BE2C (cell line): Measurements from ENCODE around the gene SSU72. TPM values are rescaled to one million over a fixed set of nuclear protein-coding genes. Genes with fewer than 3 reads are reported as not detected.

Experiments used
- DNase-seq: peaks from one replicate; pipeline ENCODE4 v3.0.0-alpha.2; 2020
- H3K27me3 ChIP-seq: fragments of 250-450 bp; sonication (Bioruptor Pico); 2 replicates; pipeline ENCODE4 v1.5.1; 2020; ENCODE audit warnings: mild to moderate bottlenecking
- H3K36me3 ChIP-seq: fragments of 250-450 bp; sonication (Bioruptor Pico); 2 replicates; pipeline ENCODE4 v1.5.1; 2020; ENCODE audit warnings: mild to moderate bottlenecking
- H3K4me1 ChIP-seq: fragments of 250-450 bp; sonication (Bioruptor Pico); 2 replicates; pipeline ENCODE4 v1.5.1; 2020
- H3K4me3 ChIP-seq: 2 replicates; pipeline ENCODE4 v1.5.1; 2011; ENCODE audit warnings: low read depth, low read length
- H3K9me3 ChIP-seq: fragments of 250-450 bp; sonication (Bioruptor Pico); 2 replicates; pipeline ENCODE4 v1.5.1; 2020
- CTCF ChIP-seq: IDR thresholded peaks from 2 replicates; pipeline ENCODE4 v1.5.1; 2012; ENCODE audit warnings: mild to moderate bottlenecking, low read depth, low read length
- polyA plus RNA-seq: library from polyadenylated mRNA; unstranded; fragments of >200 nt; gene quantifications from one replicate; pipeline ENCODE4 v1.2.1, GENCODE V29; 2012; ENCODE audit warnings: low read depth, missing spikeins; ENCODE audit not compliant: insufficient read length, insufficient read depth

SSU72 gene
- 249 TPM for polyA plus RNA-seq

GRCh38 chr1:1574721-1575537, at the start of gene SSU72:
Gene SSU72 (minus strand): TSS chr1:1574863. CDS start chr1:1574557, 306 bp downstream.
- H3K27me3 ChIP-seq, result peaks cover 16% of the 10 kb centered on the region
- peak within 1 kb of the TSS; percentile 99 for H3K4me3 ChIP-seq
- H3K36me3 ChIP-seq, result peaks cover 13% of the 10 kb centered on the region
- DNase-seq, result peak; percentile 96
- TF ChIP-seq CTCF, result no peak
- no peaks in the 10 kb centered on the region for H3K9me3 ChIP-seq
- peaks cover 5% of the 10 kb centered on the region; the same call in 1 of the 2 replicates for H3K4me1 ChIP-seq

- TF ChIP-seq CTCF, result no peak
- no peaks in the 10 kb centered on the region for H3K27me3 ChIP-seq
Observed at GRCh38 chr1:1623631-1624442, 49.2 kb upstream of the SSU72 start.

GRCh38 chr1:1623181-1623630, 48.5 kb upstream of the SSU72 start:
- H3K27me3 ChIP-seq, result no peaks in the 10 kb centered on the region
- H3K36me3 ChIP-seq, result no peaks in the 10 kb centered on the region
- H3K9me3 ChIP-seq, result no peaks in the 10 kb centered on the region
- no peak for TF ChIP-seq CTCF
- peaks cover 4% of the 10 kb centered on the region for H3K4me1 ChIP-seq
- no peak overlapping the region for H3K4me3 ChIP-seq
- no peak for DNase-seq

More at GRCh38 chr1:1623631-1624442, 49.2 kb upstream of the SSU72 start:
- no peaks in the 10 kb centered on the region for H3K36me3 ChIP-seq
- peaks cover 4% of the 10 kb centered on the region for H3K4me1 ChIP-seq
- DNase-seq, result peak; percentile 11
- no peak overlapping the region for H3K4me3 ChIP-seq
- H3K9me3 ChIP-seq, result no peaks in the 10 kb centered on the region

- Histone ChIP-seq H3K4me3 (no peak overlapping the region), H3K9me3 (no peaks in the 10 kb centered on the region), H3K4me1 (peaks cover 4% of the 10 kb centered on the region), H3K36me3 (no peaks in the 10 kb centered on the region), H3K27me3 (no peaks in the 10 kb centered on the region)
- no peak for TF ChIP-seq CTCF
- no peak for DNase-seq
Observed at GRCh38 chr1:1622788-1623094, 48.1 kb upstream of the SSU72 start.

GRCh38 chr1:1622010-1622787, 47.5 kb upstream of the SSU72 start:
- H3K9me3 ChIP-seq, result no peaks in the 10 kb centered on the region
- H3K27me3 ChIP-seq, result no peaks in the 10 kb centered on the region
- H3K4me1 ChIP-seq, result peaks cover 4% of the 10 kb centered on the region
- no peak for DNase-seq
- H3K4me3 ChIP-seq, result no peak overlapping the region
- TF ChIP-seq CTCF, result no peak
- no peaks in the 10 kb centered on the region for H3K36me3 ChIP-seq
